ENCODE results near the gene FRY. TPM values are rescaled to one million over a fixed set of nuclear protein-coding genes. Genes with fewer than 3 reads are reported as not detected.

The FRY gene
- total RNA-seq, 1 experiment from 2014 or later = 5.3 TPM

DNA sequence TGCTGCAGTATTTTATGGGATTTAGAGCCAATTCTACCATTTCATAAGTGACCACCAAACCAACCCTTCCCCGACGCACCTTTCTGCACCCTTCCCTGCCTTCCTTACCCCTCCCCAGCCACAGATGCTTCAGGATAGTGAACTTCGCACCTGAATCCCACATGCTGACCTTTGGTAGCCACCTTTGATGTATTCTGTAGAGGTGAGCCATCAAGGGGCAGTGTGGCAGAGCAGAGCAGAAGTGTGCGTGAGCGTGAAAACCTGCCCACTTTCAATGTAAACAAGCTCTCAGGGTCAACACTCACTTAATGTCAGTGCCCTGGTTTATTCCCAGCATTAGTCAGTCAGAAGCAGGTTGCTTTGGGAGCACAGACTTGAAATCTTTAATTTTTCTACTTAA, 107.7 kb downstream of the FRY start (continued):
- TF ChIP-seq, protein P1, sequence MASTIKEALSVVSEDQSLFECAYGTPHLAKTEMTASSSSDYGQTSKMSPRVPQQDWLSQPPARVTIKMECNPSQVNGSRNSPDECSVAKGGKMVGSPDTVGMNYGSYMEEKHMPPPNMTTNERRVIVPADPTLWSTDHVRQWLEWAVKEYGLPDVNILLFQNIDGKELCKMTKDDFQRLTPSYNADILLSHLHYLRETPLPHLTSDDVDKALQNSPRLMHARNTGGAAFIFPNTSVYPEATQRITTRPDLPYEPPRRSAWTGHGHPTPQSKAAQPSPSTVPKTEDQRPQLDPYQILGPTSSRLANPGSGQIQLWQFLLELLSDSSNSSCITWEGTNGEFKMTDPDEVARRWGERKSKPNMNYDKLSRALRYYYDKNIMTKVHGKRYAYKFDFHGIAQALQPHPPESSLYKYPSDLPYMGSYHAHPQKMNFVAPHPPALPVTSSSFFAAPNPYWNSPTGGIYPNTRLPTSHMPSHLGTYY (CRISPR knock-in tag; IDR thresholded peaks at IDR 0.05) = no peak
- no peak for TF ChIP-seq ATF1 (CRISPR knock-in tag; IDR thresholded peaks at IDR 0.05)

DNA sequence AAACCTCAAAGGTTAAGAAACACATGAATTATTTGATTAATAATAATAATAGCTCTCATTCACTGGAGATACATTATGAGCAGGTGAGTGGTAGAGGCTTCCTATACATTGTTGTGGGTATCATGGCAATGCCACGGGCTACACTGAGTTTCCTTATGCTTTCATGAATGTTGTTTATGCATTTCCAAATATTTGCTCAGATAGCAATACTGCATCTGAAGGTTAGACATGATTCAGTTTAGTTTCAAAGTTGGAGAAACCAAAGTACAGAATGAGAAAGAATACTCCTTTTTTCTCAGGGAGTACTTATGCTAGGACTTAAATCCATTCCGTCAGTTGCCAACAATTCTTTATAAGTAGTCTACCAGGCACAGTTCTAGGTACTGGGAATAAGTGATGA, 108.5 kb downstream of the FRY start:
- H3K9me3 Mint-ChIP-seq = no peaks in the 10 kb centered on the region
- H3K4me1 Mint-ChIP-seq = peaks cover 31% of the 10 kb centered on the region
- H3K36me3 Mint-ChIP-seq = no peaks in the 10 kb centered on the region
- H3K27ac Mint-ChIP-seq = no peak overlapping the region
- CTCF ChIA-PET = no interaction called here
- no peak for DNase-seq (ENCODE audit: low spot score)
- no peak overlapping the region for H3K4me3 Mint-ChIP-seq
- H3K27me3 Mint-ChIP-seq (ENCODE audit: low read depth) = no peaks in the 10 kb centered on the region
- no peak for ATAC-seq
- no peak for TF ChIP-seq NR1H2 (CRISPR knock-in tag; IDR thresholded peaks at IDR 0.05)
- no peak for TF ChIP-seq ZNF138 (CRISPR knock-in tag; conservative IDR thresholded peaks at IDR 0.05)
- no peak for TF ChIP-seq HMGA2 (CRISPR knock-in tag; IDR thresholded peaks at IDR 0.05)
- TF ChIP-seq, protein P2, sequence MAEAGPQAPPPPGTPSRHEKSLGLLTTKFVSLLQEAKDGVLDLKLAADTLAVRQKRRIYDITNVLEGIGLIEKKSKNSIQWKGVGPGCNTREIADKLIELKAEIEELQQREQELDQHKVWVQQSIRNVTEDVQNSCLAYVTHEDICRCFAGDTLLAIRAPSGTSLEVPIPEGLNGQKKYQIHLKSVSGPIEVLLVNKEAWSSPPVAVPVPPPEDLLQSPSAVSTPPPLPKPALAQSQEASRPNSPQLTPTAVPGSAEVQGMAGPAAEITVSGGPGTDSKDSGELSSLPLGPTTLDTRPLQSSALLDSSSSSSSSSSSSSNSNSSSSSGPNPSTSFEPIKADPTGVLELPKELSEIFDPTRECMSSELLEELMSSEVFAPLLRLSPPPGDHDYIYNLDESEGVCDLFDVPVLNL (CRISPR knock-in tag; IDR thresholded peaks at IDR 0.05; ENCODE audit: borderline replicate concordance, low read depth) = no peak
- TF ChIP-seq NR3C1 (CRISPR knock-in tag; conservative IDR thresholded peaks at IDR 0.05; ENCODE audit: low read depth) = no peak
- TF ChIP-seq, protein P3, sequence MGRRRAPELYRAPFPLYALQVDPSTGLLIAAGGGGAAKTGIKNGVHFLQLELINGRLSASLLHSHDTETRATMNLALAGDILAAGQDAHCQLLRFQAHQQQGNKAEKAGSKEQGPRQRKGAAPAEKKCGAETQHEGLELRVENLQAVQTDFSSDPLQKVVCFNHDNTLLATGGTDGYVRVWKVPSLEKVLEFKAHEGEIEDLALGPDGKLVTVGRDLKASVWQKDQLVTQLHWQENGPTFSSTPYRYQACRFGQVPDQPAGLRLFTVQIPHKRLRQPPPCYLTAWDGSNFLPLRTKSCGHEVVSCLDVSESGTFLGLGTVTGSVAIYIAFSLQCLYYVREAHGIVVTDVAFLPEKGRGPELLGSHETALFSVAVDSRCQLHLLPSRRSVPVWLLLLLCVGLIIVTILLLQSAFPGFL (CRISPR knock-in tag; IDR thresholded peaks at IDR 0.05; ENCODE audit: borderline replicate concordance) = no peak
- TF ChIP-seq, protein P4, sequence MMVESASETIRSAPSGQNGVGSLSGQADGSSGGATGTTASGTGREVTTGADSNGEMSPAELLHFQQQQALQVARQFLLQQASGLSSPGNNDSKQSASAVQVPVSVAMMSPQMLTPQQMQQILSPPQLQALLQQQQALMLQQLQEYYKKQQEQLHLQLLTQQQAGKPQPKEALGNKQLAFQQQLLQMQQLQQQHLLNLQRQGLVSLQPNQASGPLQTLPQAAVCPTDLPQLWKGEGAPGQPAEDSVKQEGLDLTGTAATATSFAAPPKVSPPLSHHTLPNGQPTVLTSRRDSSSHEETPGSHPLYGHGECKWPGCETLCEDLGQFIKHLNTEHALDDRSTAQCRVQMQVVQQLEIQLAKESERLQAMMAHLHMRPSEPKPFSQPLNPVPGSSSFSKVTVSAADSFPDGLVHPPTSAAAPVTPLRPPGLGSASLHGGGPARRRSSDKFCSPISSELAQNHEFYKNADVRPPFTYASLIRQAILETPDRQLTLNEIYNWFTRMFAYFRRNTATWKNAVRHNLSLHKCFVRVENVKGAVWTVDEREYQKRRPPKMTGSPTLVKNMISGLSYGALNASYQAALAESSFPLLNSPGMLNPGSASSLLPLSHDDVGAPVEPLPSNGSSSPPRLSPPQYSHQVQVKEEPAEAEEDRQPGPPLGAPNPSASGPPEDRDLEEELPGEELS (CRISPR knock-in tag; IDR thresholded peaks at IDR 0.05) = no peak
- TF ChIP-seq, protein P1 (CRISPR knock-in tag; IDR thresholded peaks at IDR 0.05) = no peak
- TF ChIP-seq, protein P5, sequence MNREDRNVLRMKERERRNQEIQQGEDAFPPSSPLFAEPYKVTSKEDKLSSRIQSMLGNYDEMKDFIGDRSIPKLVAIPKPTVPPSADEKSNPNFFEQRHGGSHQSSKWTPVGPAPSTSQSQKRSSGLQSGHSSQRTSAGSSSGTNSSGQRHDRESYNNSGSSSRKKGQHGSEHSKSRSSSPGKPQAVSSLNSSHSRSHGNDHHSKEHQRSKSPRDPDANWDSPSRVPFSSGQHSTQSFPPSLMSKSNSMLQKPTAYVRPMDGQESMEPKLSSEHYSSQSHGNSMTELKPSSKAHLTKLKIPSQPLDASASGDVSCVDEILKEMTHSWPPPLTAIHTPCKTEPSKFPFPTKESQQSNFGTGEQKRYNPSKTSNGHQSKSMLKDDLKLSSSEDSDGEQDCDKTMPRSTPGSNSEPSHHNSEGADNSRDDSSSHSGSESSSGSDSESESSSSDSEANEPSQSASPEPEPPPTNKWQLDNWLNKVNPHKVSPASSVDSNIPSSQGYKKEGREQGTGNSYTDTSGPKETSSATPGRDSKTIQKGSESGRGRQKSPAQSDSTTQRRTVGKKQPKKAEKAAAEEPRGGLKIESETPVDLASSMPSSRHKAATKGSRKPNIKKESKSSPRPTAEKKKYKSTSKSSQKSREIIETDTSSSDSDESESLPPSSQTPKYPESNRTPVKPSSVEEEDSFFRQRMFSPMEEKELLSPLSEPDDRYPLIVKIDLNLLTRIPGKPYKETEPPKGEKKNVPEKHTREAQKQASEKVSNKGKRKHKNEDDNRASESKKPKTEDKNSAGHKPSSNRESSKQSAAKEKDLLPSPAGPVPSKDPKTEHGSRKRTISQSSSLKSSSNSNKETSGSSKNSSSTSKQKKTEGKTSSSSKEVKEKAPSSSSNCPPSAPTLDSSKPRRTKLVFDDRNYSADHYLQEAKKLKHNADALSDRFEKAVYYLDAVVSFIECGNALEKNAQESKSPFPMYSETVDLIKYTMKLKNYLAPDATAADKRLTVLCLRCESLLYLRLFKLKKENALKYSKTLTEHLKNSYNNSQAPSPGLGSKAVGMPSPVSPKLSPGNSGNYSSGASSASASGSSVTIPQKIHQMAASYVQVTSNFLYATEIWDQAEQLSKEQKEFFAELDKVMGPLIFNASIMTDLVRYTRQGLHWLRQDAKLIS (CRISPR knock-in tag; IDR thresholded peaks at IDR 0.05; ENCODE audit: borderline replicate concordance) = no peak
- no peak for TF ChIP-seq ZBTB21 (CRISPR knock-in tag; IDR thresholded peaks at IDR 0.05; ENCODE audit: borderline replicate concordance)
- TF ChIP-seq, protein P6, sequence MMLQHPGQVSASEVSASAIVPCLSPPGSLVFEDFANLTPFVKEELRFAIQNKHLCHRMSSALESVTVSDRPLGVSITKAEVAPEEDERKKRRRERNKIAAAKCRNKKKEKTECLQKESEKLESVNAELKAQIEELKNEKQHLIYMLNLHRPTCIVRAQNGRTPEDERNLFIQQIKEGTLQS (CRISPR knock-in tag; conservative IDR thresholded peaks at IDR 0.05) = no peak
- TF ChIP-seq, protein P7, sequence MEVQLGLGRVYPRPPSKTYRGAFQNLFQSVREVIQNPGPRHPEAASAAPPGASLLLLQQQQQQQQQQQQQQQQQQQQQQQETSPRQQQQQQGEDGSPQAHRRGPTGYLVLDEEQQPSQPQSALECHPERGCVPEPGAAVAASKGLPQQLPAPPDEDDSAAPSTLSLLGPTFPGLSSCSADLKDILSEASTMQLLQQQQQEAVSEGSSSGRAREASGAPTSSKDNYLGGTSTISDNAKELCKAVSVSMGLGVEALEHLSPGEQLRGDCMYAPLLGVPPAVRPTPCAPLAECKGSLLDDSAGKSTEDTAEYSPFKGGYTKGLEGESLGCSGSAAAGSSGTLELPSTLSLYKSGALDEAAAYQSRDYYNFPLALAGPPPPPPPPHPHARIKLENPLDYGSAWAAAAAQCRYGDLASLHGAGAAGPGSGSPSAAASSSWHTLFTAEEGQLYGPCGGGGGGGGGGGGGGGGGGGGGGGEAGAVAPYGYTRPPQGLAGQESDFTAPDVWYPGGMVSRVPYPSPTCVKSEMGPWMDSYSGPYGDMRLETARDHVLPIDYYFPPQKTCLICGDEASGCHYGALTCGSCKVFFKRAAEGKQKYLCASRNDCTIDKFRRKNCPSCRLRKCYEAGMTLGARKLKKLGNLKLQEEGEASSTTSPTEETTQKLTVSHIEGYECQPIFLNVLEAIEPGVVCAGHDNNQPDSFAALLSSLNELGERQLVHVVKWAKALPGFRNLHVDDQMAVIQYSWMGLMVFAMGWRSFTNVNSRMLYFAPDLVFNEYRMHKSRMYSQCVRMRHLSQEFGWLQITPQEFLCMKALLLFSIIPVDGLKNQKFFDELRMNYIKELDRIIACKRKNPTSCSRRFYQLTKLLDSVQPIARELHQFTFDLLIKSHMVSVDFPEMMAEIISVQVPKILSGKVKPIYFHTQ (CRISPR knock-in tag; IDR thresholded peaks at IDR 0.05) = no peak
- no peak for TF ChIP-seq ZNF396 (CRISPR knock-in tag; IDR thresholded peaks at IDR 0.05; ENCODE audit: borderline replicate concordance)
- no peak for TF ChIP-seq ZNF232 (CRISPR knock-in tag; IDR thresholded peaks at IDR 0.05)
- TF ChIP-seq, protein P8, sequence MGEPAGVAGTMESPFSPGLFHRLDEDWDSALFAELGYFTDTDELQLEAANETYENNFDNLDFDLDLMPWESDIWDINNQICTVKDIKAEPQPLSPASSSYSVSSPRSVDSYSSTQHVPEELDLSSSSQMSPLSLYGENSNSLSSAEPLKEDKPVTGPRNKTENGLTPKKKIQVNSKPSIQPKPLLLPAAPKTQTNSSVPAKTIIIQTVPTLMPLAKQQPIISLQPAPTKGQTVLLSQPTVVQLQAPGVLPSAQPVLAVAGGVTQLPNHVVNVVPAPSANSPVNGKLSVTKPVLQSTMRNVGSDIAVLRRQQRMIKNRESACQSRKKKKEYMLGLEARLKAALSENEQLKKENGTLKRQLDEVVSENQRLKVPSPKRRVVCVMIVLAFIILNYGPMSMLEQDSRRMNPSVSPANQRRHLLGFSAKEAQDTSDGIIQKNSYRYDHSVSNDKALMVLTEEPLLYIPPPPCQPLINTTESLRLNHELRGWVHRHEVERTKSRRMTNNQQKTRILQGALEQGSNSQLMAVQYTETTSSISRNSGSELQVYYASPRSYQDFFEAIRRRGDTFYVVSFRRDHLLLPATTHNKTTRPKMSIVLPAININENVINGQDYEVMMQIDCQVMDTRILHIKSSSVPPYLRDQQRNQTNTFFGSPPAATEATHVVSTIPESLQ (CRISPR knock-in tag; IDR thresholded peaks at IDR 0.05) = no peak
- no peak for TF ChIP-seq ELF4 (CRISPR knock-in tag; IDR thresholded peaks at IDR 0.05; ENCODE audit: low read depth)
- POLR2A ChIA-PET = no interaction called here

All from WTC11 (cell line).